HepG2 (cell line): Measurements from ENCODE around the gene GDF7. TPM values are rescaled to one million over a fixed set of nuclear protein-coding genes. Genes with fewer than 3 reads are reported as not detected.

ENCODE experiments used
- BHLHE40 ChIP-seq: IDR thresholded peaks from 2 replicates; pipeline ENCODE4 v1.6.1; 2011; ENCODE audit warnings: low read length, improper control_type of control experiment
- BORCS8-MEF2B ChIP-seq: sonication (generic); formaldehyde crosslinking; IDR thresholded peaks from 2 replicates; pipeline ENCODE4 v1.8.0; 2022; ENCODE audit warnings: mild to moderate bottlenecking, missing genetic modification reagents
- CBX2 ChIP-seq, 2 experiments: fragments of 200-600 bp in 1 of 2; sonication (generic); formaldehyde crosslinking in 1 of 2; IDR thresholded peaks; 2 replicates each; pipeline versions ENCODE4 v1.7.0 to v1.8.1; 2018 to 2022; ENCODE audit warnings: low read depth in 2 of 2, low read length in 1 of 2, mild to moderate bottlenecking in 1 of 2, missing genetic modification reagents in 1 of 2
- CCDC6 ChIP-seq: sonication (generic); formaldehyde crosslinking; IDR thresholded peaks from 2 replicates; pipeline ENCODE4 v1.8.1; 2022; ENCODE audit warnings: mild to moderate bottlenecking, missing genetic modification reagents, moderate library complexity
- E2F5 ChIP-seq: sonication (generic); formaldehyde crosslinking; conservative IDR thresholded peaks from 2 replicates; pipeline ENCODE4 v1.4.0; 2020; ENCODE audit warnings: missing genetic modification reagents
- EP300 ChIP-seq, 3 experiments: sonication (generic) in 1 of 3; formaldehyde crosslinking in 1 of 3; IDR thresholded peaks; 2 replicates each; pipeline versions ENCODE4 v1.5.1 to v1.6.1; 2011 to 2020; ENCODE audit warnings: low read depth in 2 of 3, low read length in 2 of 3, borderline replicate concordance in 1 of 3, improper control_type of control experiment in 1 of 3, mild to moderate bottlenecking in 1 of 3, missing genetic modification reagents in 1 of 3, moderate library complexity in 1 of 3
- FOSL1 ChIP-seq: sonication (generic); formaldehyde crosslinking; IDR thresholded peaks from 2 replicates; pipeline ENCODE4 v1.9.0; 2021; ENCODE audit warnings: missing genetic modification reagents, borderline replicate concordance
- HNRNPH1 ChIP-seq: fragments of 200-400 bp; formaldehyde crosslinking; optimal IDR thresholded peaks from 2 replicates; pipeline ENCODE3; 2017; ENCODE audit warnings: mild to moderate bottlenecking, low read depth, low read length
- JUND ChIP-seq: sonication (generic); formaldehyde crosslinking; IDR thresholded peaks from 2 replicates; pipeline ENCODE4 v1.8.0; 2022; ENCODE audit warnings: mild to moderate bottlenecking, missing genetic modification reagents
- KDM5A ChIP-seq: fragments of 200-600 bp; sonication (generic); IDR thresholded peaks from 2 replicates; pipeline ENCODE4 v1.7.0; 2018; ENCODE audit warnings: antibody characterized with exemption, mild to moderate bottlenecking, low read length, borderline replicate concordance
- MEIS1 ChIP-seq: sonication (generic); formaldehyde crosslinking; IDR thresholded peaks from 2 replicates; pipeline ENCODE4 v1.9.0; 2021; ENCODE audit warnings: mild to moderate bottlenecking, missing genetic modification reagents, moderate library complexity, borderline replicate concordance
- MYNN ChIP-seq: sonication (generic); formaldehyde crosslinking; IDR thresholded peaks from 2 replicates; pipeline ENCODE4 v1.4.0; 2020; ENCODE audit warnings: mild to moderate bottlenecking, low read depth, missing genetic modification reagents
- PRPF4 ChIP-seq: fragments of 200-400 bp; formaldehyde crosslinking; IDR thresholded peaks from 2 replicates; pipeline ENCODE4 v1.6.1; 2016; ENCODE audit warnings: low read length, low read depth; ENCODE audit not compliant: poor library complexity, severe bottlenecking
- SAFB2 ChIP-seq: sonication (generic); formaldehyde crosslinking; IDR thresholded peaks from 2 replicates; pipeline ENCODE4 v1.5.1; 2020; ENCODE audit warnings: missing genetic modification reagents, low read depth, mild to moderate bottlenecking, borderline replicate concordance
- SIX4 ChIP-seq: sonication (generic); formaldehyde crosslinking; IDR thresholded peaks from 2 replicates; pipeline ENCODE4 v1.4.0; 2020; ENCODE audit warnings: missing genetic modification reagents
- SMC3 ChIP-seq: IDR thresholded peaks from 2 replicates; pipeline ENCODE4 v1.6.1; 2011; ENCODE audit warnings: low read length, improper control_type of control experiment
- SRF ChIP-seq: IDR thresholded peaks from 2 replicates; pipeline ENCODE4 v1.6.1; 2011; ENCODE audit warnings: mild to moderate bottlenecking, low read depth, low read length, moderate library complexity
- ZNF12 ChIP-seq: sonication (generic); formaldehyde crosslinking; IDR thresholded peaks from 2 replicates; pipeline ENCODE4 v1.5.0; 2020; ENCODE audit warnings: missing genetic modification reagents
- ZNF17 ChIP-seq: sonication (generic); formaldehyde crosslinking; IDR thresholded peaks from 2 replicates; pipeline ENCODE4 v1.5.0; 2020; ENCODE audit warnings: mild to moderate bottlenecking, missing genetic modification reagents
- ZNF282 ChIP-seq: fragments of 450-650 bp; IDR thresholded peaks from 2 replicates; pipeline ENCODE4 v1.6.1; 2018; ENCODE audit not compliant: partially characterized antibody
- ZNF317 ChIP-seq: sonication (generic); formaldehyde crosslinking; IDR thresholded peaks from 2 replicates; pipeline ENCODE4 v1.5.0; 2020; ENCODE audit warnings: mild to moderate bottlenecking, missing genetic modification reagents
- ZNF614 ChIP-seq: IDR thresholded peaks from 2 replicates; pipeline ENCODE4 v1.6.1; 2018; ENCODE audit warnings: missing biosample characterization, missing genetic modification reagents, inconsistent platforms, borderline replicate concordance
- ZNF687 ChIP-seq: sonication (generic); formaldehyde crosslinking; IDR thresholded peaks from 2 replicates; pipeline ENCODE4 v1.5.1; 2020; ENCODE audit warnings: mild to moderate bottlenecking, missing genetic modification reagents, moderate library complexity
- polyA plus RNA-seq, 8 experiments: library from polyadenylated mRNA; depleted of rRNA in 3 of 8; stranded (reverse) in 7 of 8; unstranded in 1 of 8; fragments of >200 nt; fragmentation: Illumina TruSeq in 4 of 8; extraction: Trizol in 4 of 8; gene quantifications; 2 replicates each; pipeline versions ENCODE4 v1.2.1 to v1.2.3, GENCODE V29; 2011 to 2016; ENCODE audit warnings: low read depth in 4 of 8, missing spikeins in 1 of 8, mixed read lengths in 1 of 8; ENCODE audit not compliant: insufficient read depth in 1 of 8
- total RNA-seq, 5 experiments: library from RNA; depleted of rRNA; stranded (reverse); fragments of >200 nt; fragmentation: Illumina TruSeq; extraction: Trizol; gene quantifications; 2 replicates each; pipeline ENCODE4 v1.2.3, GENCODE V29; 2016; ENCODE audit warnings: low read depth in 1 of 5
- TF ChIP-seq, protein P1 (sequence below): IDR thresholded peaks from 2 replicates; pipeline ENCODE4 v1.6.1; 2016
- TF ChIP-seq, protein P2 (sequence below): sonication (generic); formaldehyde crosslinking; IDR thresholded peaks from 2 replicates; pipeline ENCODE4 v1.5.1; 2020; ENCODE audit warnings: missing genetic modification reagents, mild to moderate bottlenecking, borderline replicate concordance

GDF7 gene
- total and polyA plus RNA-seq, 2 of the 13 experiments (the other 11 are each of a cell fraction or from before 2014, with no cell fraction given), result 1.6 to 15.0 TPM

DNA sequence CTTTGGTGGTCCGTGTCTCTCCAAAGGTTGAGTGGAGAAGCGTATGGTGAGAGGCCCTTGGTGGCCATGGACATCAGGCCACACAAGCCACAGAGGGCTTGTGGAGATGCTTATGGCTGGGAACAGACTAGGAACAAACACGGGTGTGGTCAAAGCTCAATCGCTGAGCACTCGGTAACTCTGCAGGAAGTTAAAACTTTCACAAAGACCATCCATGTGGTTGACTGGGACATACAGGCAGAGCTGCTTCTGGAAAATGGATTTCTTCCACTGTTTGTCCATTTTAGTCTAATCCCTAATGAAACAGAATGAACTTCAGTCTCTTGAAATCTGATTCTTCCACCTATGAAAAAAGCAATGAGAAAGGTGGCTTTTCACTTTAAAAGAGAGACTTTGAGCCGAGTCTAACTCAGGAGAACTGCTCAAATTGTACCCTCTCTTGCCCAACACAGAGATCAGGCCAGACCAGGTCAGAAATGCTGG, 17.7 kb downstream of the GDF7 start (continued):
- TF ChIP-seq FOSL1 (CRISPR knock-in tag) (no peak), ZNF614 (CRISPR knock-in tag) (peak; percentile 38; the same call in 1 of the 2 replicates), SRF (no peak), BHLHE40 (no peak), BORCS8-MEF2B (CRISPR knock-in tag) (peak; percentile 23; the same call in 1 of the 2 replicates), ZNF282 (no peak), SAFB2 (CRISPR knock-in tag) (no peak), ZNF12 (CRISPR knock-in tag) (no peak), MEIS1 (CRISPR knock-in tag) (no peak), HNRNPH1 (no peak), KDM5A (no peak), ZNF317 (CRISPR knock-in tag) (peak; percentile 74), JUND (CRISPR knock-in tag) (no peak), CCDC6 (CRISPR knock-in tag) (no peak), PRPF4 (no peak), ZNF687 (CRISPR knock-in tag) (no peak; the same call in 1 of the 2 replicates), CBX2 (IDR thresholded peaks at IDR 0.05; ENCODE audit: low read depth, low read length) (no peak), CBX2 (CRISPR knock-in tag; IDR thresholded peaks at IDR 0.05; ENCODE audit: low read depth) (no peak), ZNF17 (no peak), SMC3 (no peak; the same call in 1 of the 2 replicates), EP300 (IDR thresholded peaks at IDR 0.05; ENCODE audit: low read depth in 2 of 2, low read length in 2 of 2) (peak in 1 of 2 experiments; percentile 55; a peak in 2 of 4 replicates), EP300 (CRISPR knock-in tag; IDR thresholded peaks at IDR 0.05; ENCODE audit: borderline replicate concordance) (no peak), MYNN (no peak), SIX4 (CRISPR knock-in tag) (peak; percentile 94), E2F5 (CRISPR knock-in tag) (no peak)
- TF ChIP-seq, protein P1, sequence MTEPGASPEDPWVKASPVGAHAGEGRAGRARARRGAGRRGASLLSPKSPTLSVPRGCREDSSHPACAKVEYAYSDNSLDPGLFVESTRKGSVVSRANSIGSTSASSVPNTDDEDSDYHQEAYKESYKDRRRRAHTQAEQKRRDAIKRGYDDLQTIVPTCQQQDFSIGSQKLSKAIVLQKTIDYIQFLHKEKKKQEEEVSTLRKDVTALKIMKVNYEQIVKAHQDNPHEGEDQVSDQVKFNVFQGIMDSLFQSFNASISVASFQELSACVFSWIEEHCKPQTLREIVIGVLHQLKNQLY, result no peak
- TF ChIP-seq, protein P2, sequence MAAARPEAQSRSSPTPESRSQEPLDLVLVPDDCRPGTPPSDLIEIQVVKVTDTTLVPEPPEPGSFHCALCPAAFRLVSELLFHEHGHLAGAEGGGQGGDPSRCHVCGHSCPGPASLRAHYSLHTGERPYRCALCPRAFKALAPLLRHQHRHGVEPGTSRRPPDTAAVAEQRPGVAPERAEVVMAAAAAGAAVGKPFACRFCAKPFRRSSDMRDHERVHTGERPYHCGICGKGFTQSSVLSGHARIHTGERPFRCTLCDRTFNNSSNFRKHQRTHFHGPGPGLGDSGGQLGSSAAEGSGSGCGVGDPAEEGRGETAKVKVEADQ (CRISPR knock-in tag), result no peak
